Naive thymus-derived CD4-positive, alpha-beta T cell (primary cell): Measurements from ENCODE around the gene NRAS. TPM values are rescaled to one million over a fixed set of nuclear protein-coding genes. Genes with fewer than 3 reads are reported as not detected.

Source experiments
- ATAC-seq: fragments of 150-1000 bp; cut with Tn5 transposase; 2 replicates; pipeline ENCODE4 v1.10.0; 2021; ENCODE audit warnings: mild to moderate bottlenecking, moderate library complexity
- CTCF ChIA-PET: fragments of 350-600 bp; sonication (Branson Sonifier 250); formaldehyde crosslinking; loops from one replicate; lab custom pipeline; 2021; ENCODE audit warnings: antibody characterized with exemption; lab: Charles Lee
- POLR2A ChIA-PET: fragments of 350-600 bp; sonication (Branson Sonifier 250); formaldehyde crosslinking; loops from one replicate; lab custom pipeline; 2021; ENCODE audit warnings: antibody characterized with exemption, inconsistent platforms; lab: Charles Lee
- DNase-seq, 9 donors: peaks; one replicate each; pipeline versions ENCODE4 v3.0.0 to v3.0.0-alpha.2; 2020 to 2022; ENCODE audit warnings: mixed read lengths in 1 of 9
- H3K27ac ChIP-seq: one replicate; pipeline ENCODE4 v1.7.0; 2013; ENCODE audit warnings: mild to moderate bottlenecking, low read depth, low read length, moderate library complexity
- H3K27me3 ChIP-seq, 2 donors: one replicate each; pipeline ENCODE4 v1.7.0; 2013; ENCODE audit warnings: low read length in 2 of 2, mild to moderate bottlenecking in 2 of 2, moderate library complexity in 2 of 2; ENCODE audit not compliant: control insufficient read depth in 2 of 2, insufficient read depth in 2 of 2
- H3K36me3 ChIP-seq, 3 experiments: 1 replicate in 2 of 3; 2 replicates in 1 of 3; pipeline ENCODE4 v1.7.0; 2013; ENCODE audit warnings: low read length in 3 of 3, mild to moderate bottlenecking in 3 of 3, moderate library complexity in 1 of 3; ENCODE audit not compliant: insufficient read depth in 3 of 3, control insufficient read depth in 2 of 3
- H3K4me1 ChIP-seq, 2 donors: one replicate each; pipeline ENCODE4 v1.7.0; 2013; ENCODE audit warnings: low read length in 2 of 2, mild to moderate bottlenecking in 2 of 2, moderate library complexity in 1 of 2; ENCODE audit not compliant: control insufficient read depth in 2 of 2, insufficient read depth in 2 of 2
- H3K4me3 ChIP-seq: 2 replicates; pipeline ENCODE4 v1.7.0; 2013; ENCODE audit warnings: mild to moderate bottlenecking, low read length
- H3K9me3 ChIP-seq, 3 experiments: 1 replicate in 2 of 3; 2 replicates in 1 of 3; pipeline ENCODE4 v1.7.0; 2013; ENCODE audit warnings: low read length in 3 of 3; ENCODE audit not compliant: control insufficient read depth in 2 of 3
- H3K27ac Mint-ChIP-seq, 9 donors: one replicate each; pipeline ENCODE4 v1.8.0; 2020 to 2022; ENCODE audit warnings: mixed read lengths in 9 of 9, mild to moderate bottlenecking in 8 of 9, moderate library complexity in 5 of 9, inconsistent platforms in 2 of 9
- H3K27me3 Mint-ChIP-seq, 5 donors: one replicate each; pipeline ENCODE4 v1.8.0; 2021 to 2022; ENCODE audit warnings: mixed read lengths in 5 of 5, mild to moderate bottlenecking in 1 of 5
- H3K36me3 Mint-ChIP-seq, 5 donors: one replicate each; pipeline ENCODE4 v1.8.0; 2020 to 2022; ENCODE audit warnings: mixed read lengths in 5 of 5, mild to moderate bottlenecking in 3 of 5, inconsistent platforms in 1 of 5
- H3K4me1 Mint-ChIP-seq, 7 donors: one replicate each; pipeline ENCODE4 v1.8.0; 2020 to 2022; ENCODE audit warnings: mixed read lengths in 7 of 7, mild to moderate bottlenecking in 3 of 7, inconsistent platforms in 1 of 7
- H3K4me3 Mint-ChIP-seq, 10 donors: one replicate each; pipeline ENCODE4 v1.8.0; 2020 to 2022; ENCODE audit warnings: mild to moderate bottlenecking in 10 of 10, mixed read lengths in 10 of 10, moderate library complexity in 6 of 10, inconsistent platforms in 2 of 10
- H3K9me3 Mint-ChIP-seq, 11 donors: one replicate each; pipeline ENCODE4 v1.8.0; 2020 to 2022; ENCODE audit warnings: mixed read lengths in 11 of 11, mild to moderate bottlenecking in 4 of 11, inconsistent platforms in 1 of 11, moderate library complexity in 1 of 11
- intact Hi-C, 2 donors: fragments of 100-400 bp; cut with micrococcal nuclease; formaldehyde crosslinking; loops; one replicate each; pipeline ENCODE4 v1.15.1; 2023
- polyA plus RNA-seq, 2 donors: library from polyadenylated mRNA; unstranded; fragments of 300-500 nt; fragmentation: Illumina TruSeq; gene quantifications; one replicate each; pipeline ENCODE4 v1.2.3, GENCODE V29; 2021
- total RNA-seq, 6 experiments: library from RNA in 5 of 6; stranded (reverse) in 5 of 6; gene quantifications; 1 replicate in 5 of 6; 2 replicates in 1 of 6; pipeline ENCODE4 v1.2.3 and lab custom pipeline; 2021 to 2026

Gene NRAS
- total and polyA plus RNA-seq, 7 experiments from 2014 or later, result 15.7 to 56.0 (median 23.4) TPM

DNA sequence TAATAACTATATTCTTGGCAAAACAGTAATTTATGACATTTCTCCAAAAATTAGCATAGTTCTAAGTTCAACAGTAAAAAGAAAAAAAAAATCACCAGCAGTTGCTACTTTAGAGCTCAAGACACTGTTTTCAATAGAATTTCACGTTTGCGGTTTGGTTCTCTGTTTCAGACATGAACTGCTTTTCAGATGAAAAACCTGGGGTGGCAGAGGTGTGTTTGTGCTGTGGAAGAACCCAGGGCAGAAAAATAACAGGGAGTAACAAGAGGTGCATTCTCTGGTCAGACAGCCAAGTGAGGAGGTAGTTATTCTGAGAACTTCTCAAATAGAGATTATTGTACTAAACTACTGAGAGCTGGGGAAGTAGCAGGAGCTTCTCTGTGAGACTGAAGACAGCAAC, 9.0 kb downstream of the NRAS start:
- CTCF ChIA-PET, result no interaction called here
- ATAC-seq (no peak), DNase-seq (no peak)
- Mint-ChIP-seq H3K27me3 (no peaks in the 10 kb centered on the region), H3K4me3 (no peak overlapping the region), H3K4me1 (peaks cover 0 to 6% (median 0%) of the 10 kb centered on the region in 7 donors), H3K9me3 (no peaks in the 10 kb centered on the region), H3K27ac (peak overlapping the region in 1 of 9 donors; percentile 46), H3K36me3 (peaks cover 11 to 27% (median 16%) of the 10 kb centered on the region in 5 donors)
- Histone ChIP-seq H3K27ac (no peak overlapping the region), H3K27me3 (no peaks in the 10 kb centered on the region), H3K36me3 (peaks cover 5 to 52% (median 31%) of the 10 kb centered on the region in 3 experiments), H3K4me1 (no peaks in the 10 kb centered on the region), H3K9me3 (no peaks in the 10 kb centered on the region), H3K4me3 (no peak overlapping the region)
- intact Hi-C loops, result no loop called here
- POLR2A ChIA-PET, result interaction anchor here (1.3 kb wide), 1 partner anchor 8 kb away, joined by 4 read pairs; no protein-coding TSS in a partner anchor

DNA sequence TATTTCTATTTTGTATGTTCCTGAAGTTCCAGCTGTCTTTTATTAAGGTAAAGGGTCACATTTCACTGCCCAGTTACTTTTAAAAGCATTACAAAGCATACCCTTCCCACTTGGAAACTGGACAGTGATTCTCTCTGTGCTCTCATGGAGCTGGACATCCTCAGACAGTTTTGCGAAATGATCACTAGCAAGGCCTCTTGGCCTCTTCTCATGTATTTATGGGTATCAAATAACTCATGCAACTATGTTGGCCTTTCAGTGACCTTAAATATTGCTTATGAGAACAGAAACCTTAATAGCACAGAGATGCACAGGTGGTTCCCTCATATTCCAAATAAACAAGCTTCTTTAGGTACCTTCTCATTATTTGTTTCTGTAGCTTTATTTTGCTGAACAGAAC, 13.3 kb downstream of the NRAS start:
- Mint-ChIP-seq H3K4me1 (peaks cover 0 to 4% (median 0%) of the 10 kb centered on the region in 7 donors), H3K27me3 (peaks cover 0 to 6% (median 0%) of the 10 kb centered on the region in 5 donors), H3K27ac (peak overlapping the region in 1 of 9 donors; percentile 2), H3K9me3 (no peaks in the 10 kb centered on the region), H3K4me3 (no peak overlapping the region), H3K36me3 (peaks cover 6 to 15% (median 12%) of the 10 kb centered on the region in 5 donors)
- Histone ChIP-seq H3K4me3 (no peak overlapping the region), H3K27me3 (no peaks in the 10 kb centered on the region), H3K36me3 (peaks cover 0 to 23% (median 16%) of the 10 kb centered on the region in 3 experiments), H3K4me1 (no peaks in the 10 kb centered on the region), H3K9me3 (no peaks in the 10 kb centered on the region), H3K27ac (no peak overlapping the region)
- CTCF ChIA-PET, result no interaction called here
- no peak for DNase-seq
- POLR2A ChIA-PET, result interaction anchor here (0.7 kb wide), 2 partner anchors 24 to 29 kb away, joined by 3 to 6 read pairs; no protein-coding TSS in a partner anchor
- no peak for ATAC-seq
- intact Hi-C loops, result no loop called here

DNA sequence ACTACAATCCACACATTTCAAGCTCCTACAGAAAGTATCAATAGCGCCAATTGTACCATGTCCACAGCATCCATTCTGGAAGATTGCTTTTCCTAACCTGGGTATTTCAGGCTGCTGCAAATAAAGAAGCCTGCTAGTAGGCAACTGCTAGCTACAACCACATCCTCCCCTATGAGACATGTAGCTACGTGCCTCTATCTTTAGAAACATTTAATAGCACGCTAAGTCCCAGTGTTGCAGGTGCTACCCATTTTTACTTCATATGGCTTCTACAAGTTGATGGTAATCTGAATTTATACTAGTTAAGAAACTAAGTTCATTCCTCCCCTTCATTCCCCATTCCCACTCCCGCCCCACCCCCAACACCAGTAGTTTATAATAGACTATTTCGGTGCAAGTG, 13.8 kb downstream of the NRAS start:
- Histone ChIP-seq H3K4me3 (no peak overlapping the region), H3K27ac (no peak overlapping the region), H3K27me3 (no peaks in the 10 kb centered on the region), H3K36me3 (peaks cover 0 to 18% (median 11%) of the 10 kb centered on the region in 3 experiments), H3K9me3 (no peaks in the 10 kb centered on the region), H3K4me1 (no peaks in the 10 kb centered on the region)
- H3K4me3 Mint-ChIP-seq, result no peak overlapping the region
- intact Hi-C loops, result no loop called here
- H3K9me3 Mint-ChIP-seq, result no peaks in the 10 kb centered on the region
- CTCF ChIA-PET, result no interaction called here
- peaks cover 0 to 7% (median 0%) of the 10 kb centered on the region in 5 donors for H3K27me3 Mint-ChIP-seq
- DNase-seq (no peak), ATAC-seq (no peak)
- H3K36me3 Mint-ChIP-seq, result peaks cover 6 to 13% (median 11%) of the 10 kb centered on the region in 5 donors
- POLR2A ChIA-PET, result no interaction called here
- no peak overlapping the region for H3K27ac Mint-ChIP-seq
- H3K4me1 Mint-ChIP-seq, result peaks cover 0 to 3% (median 0%) of the 10 kb centered on the region in 7 donors

DNA sequence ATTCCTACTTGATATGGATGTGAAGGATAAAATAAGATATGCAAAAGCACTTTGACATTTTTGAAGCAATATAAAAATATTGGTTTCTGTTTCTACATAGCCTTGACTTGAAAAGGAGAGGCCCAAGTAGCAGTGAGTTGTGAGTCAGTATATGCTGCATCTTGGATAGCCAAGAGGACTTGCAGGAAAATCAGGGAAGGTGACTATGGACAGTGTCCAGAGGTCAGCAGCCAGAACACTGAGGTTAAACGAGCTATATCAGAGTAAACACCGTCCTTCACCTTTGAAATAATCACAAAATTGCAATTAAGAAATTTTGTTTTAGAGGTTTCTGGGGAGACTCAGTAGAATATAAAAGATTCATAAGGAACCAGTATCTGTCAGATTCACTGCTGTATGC, 14.6 kb downstream of the NRAS start:
- Histone ChIP-seq H3K27me3 (no peaks in the 10 kb centered on the region), H3K36me3 (peaks cover 0 to 10% (median 3%) of the 10 kb centered on the region in 3 experiments), H3K9me3 (no peaks in the 10 kb centered on the region), H3K4me1 (no peaks in the 10 kb centered on the region), H3K4me3 (no peak overlapping the region), H3K27ac (no peak overlapping the region)
- H3K4me1 Mint-ChIP-seq, result no peaks in the 10 kb centered on the region
- no peak for ATAC-seq
- no peaks in the 10 kb centered on the region for H3K9me3 Mint-ChIP-seq
- CTCF ChIA-PET, result no interaction called here
- H3K27ac Mint-ChIP-seq, result no peak overlapping the region
- peaks cover 0 to 9% (median 3%) of the 10 kb centered on the region in 5 donors for H3K27me3 Mint-ChIP-seq
- no peak overlapping the region for H3K4me3 Mint-ChIP-seq
- peaks cover 0 to 5% (median 5%) of the 10 kb centered on the region in 5 donors for H3K36me3 Mint-ChIP-seq
- intact Hi-C loops, result no loop called here
- POLR2A ChIA-PET, result no interaction called here
- DNase-seq, result no peak

DNA sequence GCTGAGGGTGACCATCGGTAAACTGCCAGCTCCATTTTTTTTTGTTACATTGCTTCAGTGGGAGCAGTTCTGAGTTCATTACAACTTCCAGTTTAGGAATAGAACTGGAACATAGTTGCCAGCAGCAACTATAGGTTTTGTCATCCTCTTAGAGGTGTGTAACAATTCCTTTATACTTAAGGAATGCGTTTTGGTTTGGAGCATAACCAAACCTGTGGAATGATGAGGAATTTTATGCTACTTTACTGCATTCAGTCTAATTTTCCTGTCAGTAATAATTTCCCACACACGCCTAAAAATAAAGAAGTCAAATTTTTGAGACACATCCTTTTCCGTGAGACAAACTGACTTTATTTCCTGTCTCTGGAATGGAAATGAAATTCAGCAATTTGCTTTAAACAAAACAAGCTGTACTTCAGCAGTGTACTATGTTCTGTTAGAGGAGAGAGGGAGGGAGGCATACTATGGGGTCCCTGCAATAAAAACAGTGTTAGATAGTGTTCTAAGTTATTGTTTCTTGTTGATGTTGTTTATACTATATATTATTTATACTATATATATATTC, 16.5 kb downstream of the NRAS start:
- intact Hi-C loops, result no loop called here
- POLR2A ChIA-PET, result no interaction called here
- no peak overlapping the region for H3K4me3 ChIP-seq
- ATAC-seq, result no peak
- no peaks in the 10 kb centered on the region for H3K27me3 ChIP-seq
- no peak for DNase-seq
- H3K4me3 Mint-ChIP-seq, result no peak overlapping the region
- no peaks in the 10 kb centered on the region for H3K36me3 Mint-ChIP-seq
- CTCF ChIA-PET, result no interaction called here
- no peaks in the 10 kb centered on the region for H3K9me3 Mint-ChIP-seq
- H3K27me3 Mint-ChIP-seq, result peaks cover 0 to 17% (median 8%) of the 10 kb centered on the region in 5 donors
- no peaks in the 10 kb centered on the region for H3K36me3 ChIP-seq
- H3K9me3 ChIP-seq, result no peaks in the 10 kb centered on the region
- H3K27ac ChIP-seq, result no peak overlapping the region
- H3K4me1 ChIP-seq, result no peaks in the 10 kb centered on the region
- no peaks in the 10 kb centered on the region for H3K4me1 Mint-ChIP-seq
- H3K27ac Mint-ChIP-seq, result no peak overlapping the region

DNA sequence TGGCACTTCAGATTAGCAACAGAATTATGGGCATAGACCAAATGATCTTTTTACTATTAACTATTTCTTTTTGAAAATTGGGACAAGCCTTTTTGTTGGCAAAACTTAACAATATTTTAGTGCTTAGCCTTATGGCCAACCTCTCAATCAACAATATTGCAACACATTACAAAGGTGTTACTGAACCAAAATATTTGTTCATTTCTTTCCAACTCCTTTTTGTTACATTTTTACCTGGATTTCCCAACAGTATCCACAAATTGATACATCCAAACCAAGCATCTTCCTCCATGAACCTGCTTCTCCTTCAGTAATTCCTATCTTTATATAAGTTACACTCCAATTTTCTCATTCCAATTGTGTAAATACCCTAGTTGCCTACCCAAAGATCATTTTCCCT, 19.8 kb downstream of the NRAS start:
- H3K4me1 ChIP-seq, result no peaks in the 10 kb centered on the region
- Mint-ChIP-seq H3K27ac (no peak overlapping the region), H3K27me3 (peaks cover 0 to 22% (median 8%) of the 10 kb centered on the region in 5 donors), H3K9me3 (no peaks in the 10 kb centered on the region), H3K4me1 (no peaks in the 10 kb centered on the region), H3K36me3 (no peaks in the 10 kb centered on the region), H3K4me3 (no peak overlapping the region)
- H3K9me3 ChIP-seq, result no peaks in the 10 kb centered on the region
- H3K36me3 ChIP-seq, result no peaks in the 10 kb centered on the region
- H3K27me3 ChIP-seq, result no peaks in the 10 kb centered on the region
- no peak overlapping the region for H3K27ac ChIP-seq
- no peak for DNase-seq
- no peak for ATAC-seq
- H3K4me3 ChIP-seq, result no peak overlapping the region
- intact Hi-C loops, result no loop called here
- ChIA-PET POLR2A (no interaction called here), CTCF (no interaction called here)
